Tibial artery (tissue), 4 donors: Measurements from ENCODE around the gene TMEM40.
A peak's percentile ranks its signal among the peaks of the same experiment; 100 is the strongest.

Experiments
- DNase-seq, 2 donors: peaks; one replicate each; pipeline ENCODE4 v3.0.0-alpha.2; 2019
- H3K27ac ChIP-seq, 2 donors: fragments of 200-600 bp; sonication (generic) in 1 of 2; 1 replicate in 1 of 2; 2 replicates in 1 of 2; pipeline ENCODE4 v1.5.1; 2018 to 2019; ENCODE audit warnings: mild to moderate bottlenecking in 1 of 2
- H3K27me3 ChIP-seq, 2 donors: fragments of 200-600 bp; sonication (generic) in 1 of 2; one replicate each; pipeline versions ENCODE4 v1.5.1 to v1.6.0; 2016 to 2019
- H3K36me3 ChIP-seq, 3 donors: fragments of 200-600 bp; sonication (generic) in 2 of 3; one replicate each; pipeline ENCODE4 v1.5.1; 2016 to 2019; ENCODE audit warnings: mild to moderate bottlenecking in 2 of 3
- H3K4me1 ChIP-seq, 4 donors: fragments of 200-600 bp; sonication (generic) in 2 of 4; 1 replicate in 3 of 4; 2 replicates in 1 of 4; pipeline ENCODE4 v1.5.1; 2016 to 2019
- H3K4me3 ChIP-seq, 2 donors: fragments of 200-600 bp; sonication (generic) in 1 of 2; 1 replicate in 1 of 2; 2 replicates in 1 of 2; pipeline ENCODE4 v1.5.1; 2018 to 2019; ENCODE audit warnings: mild to moderate bottlenecking in 2 of 2
- H3K9me3 ChIP-seq, 3 donors: fragments of 200-600 bp; sonication (generic) in 1 of 3; one replicate each; pipeline ENCODE4 v1.5.1; 2016 to 2019
- CTCF ChIP-seq, 2 experiments: fragments of 200-600 bp in 1 of 2; fragments of 450-650 bp in 1 of 2; IDR thresholded peaks; one replicate each; pipeline ENCODE4 v1.5.1; 2017 to 2019; ENCODE audit warnings: antibody characterized with exemption in 2 of 2, mild to moderate bottlenecking in 1 of 2, moderate library complexity in 1 of 2
- intact Hi-C: fragments of 100-400 bp; cut with DNase I; formaldehyde crosslinking; loops from one replicate; pipeline ENCODE4 v1.15.0; 2023; ENCODE audit warnings: low total_unique reads

Gene TMEM40

GRCh38 chr3:12759097-12759679, at the start of gene TMEM40:
Gene TMEM40, minus strand, starts transcription at chr3:12759259. Its CDS starts 9,427 bp downstream, at chr3:12749832.
- intact Hi-C loops: no loop called here
- no peak for DNase-seq
- Histone ChIP-seq H3K4me1 (peaks cover 0 to 13% (median 7%) of the 10 kb centered on the region in 4 donors), H3K36me3 (no peaks in the 10 kb centered on the region), H3K27me3 (no peaks in the 10 kb centered on the region), H3K27ac (peak within 1 kb of the TSS; percentile 54 to 59), H3K4me3 (no peak within 1 kb of the TSS), H3K9me3 (no peaks in the 10 kb centered on the region)
- no peak for TF ChIP-seq CTCF (IDR thresholded peaks at IDR 0.05)

GRCh38 chr3:12808587-12808986, 49.5 kb upstream of the TMEM40 start:
- Histone ChIP-seq H3K27me3 (no peaks in the 10 kb centered on the region), H3K4me3 (no peak overlapping the region), H3K9me3 (no peaks in the 10 kb centered on the region), H3K4me1 (peaks cover 0 to 41% (median 20%) of the 10 kb centered on the region in 4 donors), H3K36me3 (peaks cover 12 to 51% (median 24%) of the 10 kb centered on the region in 3 donors), H3K27ac (peak overlapping the region; percentile 46 to 84)
- TF ChIP-seq CTCF (IDR thresholded peaks at IDR 0.05): no peak
- intact Hi-C loops: no loop called here
- no peak for DNase-seq

- intact Hi-C loops: no loop called here
- TF ChIP-seq CTCF (IDR thresholded peaks at IDR 0.05): no peak
- Histone ChIP-seq H3K27ac (peak overlapping the region; percentile 46 to 84), H3K27me3 (no peaks in the 10 kb centered on the region), H3K4me3 (no peak overlapping the region), H3K36me3 (peaks cover 16 to 50% (median 20%) of the 10 kb centered on the region in 3 donors), H3K9me3 (no peaks in the 10 kb centered on the region), H3K4me1 (peaks cover 0 to 41% (median 20%) of the 10 kb centered on the region in 4 donors)
- DNase-seq: no peak
These were observed 48.7 kb upstream of the TMEM40 start for GRCh38 chr3:12807601-12808359.

DNA sequence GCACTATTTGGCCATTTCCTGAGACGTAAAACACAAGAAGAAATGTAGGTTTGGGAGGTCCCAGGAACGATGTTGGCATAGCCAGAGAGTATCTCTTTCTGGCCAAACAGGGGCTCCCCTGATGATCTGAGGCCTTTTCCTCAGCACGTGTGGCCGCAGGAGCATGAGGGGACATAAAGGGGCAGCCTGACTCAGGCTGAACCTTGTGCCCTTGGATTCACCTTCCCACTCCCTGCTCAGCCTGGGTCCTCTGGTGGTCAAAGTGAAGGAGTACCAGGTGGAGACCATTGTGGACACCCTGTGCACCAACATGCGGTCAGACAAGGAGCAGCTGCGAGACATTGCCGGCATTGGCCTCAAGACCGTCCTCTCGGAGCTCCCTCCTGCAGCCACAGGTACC, 48.0 kb upstream of the TMEM40 start:
- H3K27ac ChIP-seq: peak overlapping the region; percentile 46 to 84
- H3K4me3 ChIP-seq: no peak overlapping the region
- intact Hi-C loops: no loop called here
- no peak for TF ChIP-seq CTCF (IDR thresholded peaks at IDR 0.05)
- H3K9me3 ChIP-seq: no peaks in the 10 kb centered on the region
- peaks cover 16 to 49% (median 20%) of the 10 kb centered on the region in 3 donors for H3K36me3 ChIP-seq
- no peaks in the 10 kb centered on the region for H3K27me3 ChIP-seq
- H3K4me1 ChIP-seq: peaks cover 0 to 41% (median 20%) of the 10 kb centered on the region in 4 donors
- DNase-seq: no peak

- H3K4me1 ChIP-seq: peaks cover 0 to 26% (median 10%) of the 10 kb centered on the region in 4 donors
- no peaks in the 10 kb centered on the region for H3K27me3 ChIP-seq
- DNase-seq: no peak
- H3K27ac ChIP-seq: no peak overlapping the region
- H3K4me3 ChIP-seq: no peak overlapping the region
- no peaks in the 10 kb centered on the region for H3K9me3 ChIP-seq
- H3K36me3 ChIP-seq: peaks cover 16 to 52% (median 17%) of the 10 kb centered on the region in 3 donors
- no peak for TF ChIP-seq CTCF (IDR thresholded peaks at IDR 0.05)
- intact Hi-C loops: no loop called here
These were observed 44.3 kb upstream of the TMEM40 start for GRCh38 chr3:12803371-12803770.
